Muscle layer of colon (tissue), 2 donors: Measurements from ENCODE around the gene HSPA12A.
A peak's percentile ranks its signal among the peaks of the same experiment; 100 is the strongest.

Source experiments
- H3K27ac ChIP-seq: one replicate; pipeline ENCODE4 v1.7.0; 2013; ENCODE audit warnings: low read depth, mild to moderate bottlenecking, low read length, moderate library complexity
- H3K27me3 ChIP-seq, 2 donors: one replicate each; pipeline ENCODE4 v1.7.0; 2013; ENCODE audit warnings: low read length in 2 of 2, mild to moderate bottlenecking in 2 of 2; ENCODE audit not compliant: insufficient read depth in 2 of 2, control insufficient read depth in 1 of 2
- H3K36me3 ChIP-seq: one replicate; pipeline ENCODE4 v1.7.0; 2013; ENCODE audit warnings: mild to moderate bottlenecking, low read length; ENCODE audit not compliant: insufficient read depth
- H3K4me1 ChIP-seq: one replicate; pipeline ENCODE4 v1.7.0; 2013; ENCODE audit warnings: mild to moderate bottlenecking, low read length; ENCODE audit not compliant: insufficient read depth
- H3K4me3 ChIP-seq, 2 donors: one replicate each; pipeline ENCODE4 v1.7.0; 2013; ENCODE audit warnings: low read length in 2 of 2, low read depth in 1 of 2, mild to moderate bottlenecking in 1 of 2, moderate library complexity in 1 of 2
- H3K9ac ChIP-seq: one replicate; pipeline ENCODE4 v1.7.0; 2013; ENCODE audit warnings: low read length
- H3K9me3 ChIP-seq: one replicate; pipeline ENCODE4 v1.7.0; 2013; ENCODE audit warnings: mild to moderate bottlenecking, low read length
- donor health status: abdominal sarcoma.
- donor health status: Adenocarcinoma of cecum.

Gene HSPA12A, protein sequence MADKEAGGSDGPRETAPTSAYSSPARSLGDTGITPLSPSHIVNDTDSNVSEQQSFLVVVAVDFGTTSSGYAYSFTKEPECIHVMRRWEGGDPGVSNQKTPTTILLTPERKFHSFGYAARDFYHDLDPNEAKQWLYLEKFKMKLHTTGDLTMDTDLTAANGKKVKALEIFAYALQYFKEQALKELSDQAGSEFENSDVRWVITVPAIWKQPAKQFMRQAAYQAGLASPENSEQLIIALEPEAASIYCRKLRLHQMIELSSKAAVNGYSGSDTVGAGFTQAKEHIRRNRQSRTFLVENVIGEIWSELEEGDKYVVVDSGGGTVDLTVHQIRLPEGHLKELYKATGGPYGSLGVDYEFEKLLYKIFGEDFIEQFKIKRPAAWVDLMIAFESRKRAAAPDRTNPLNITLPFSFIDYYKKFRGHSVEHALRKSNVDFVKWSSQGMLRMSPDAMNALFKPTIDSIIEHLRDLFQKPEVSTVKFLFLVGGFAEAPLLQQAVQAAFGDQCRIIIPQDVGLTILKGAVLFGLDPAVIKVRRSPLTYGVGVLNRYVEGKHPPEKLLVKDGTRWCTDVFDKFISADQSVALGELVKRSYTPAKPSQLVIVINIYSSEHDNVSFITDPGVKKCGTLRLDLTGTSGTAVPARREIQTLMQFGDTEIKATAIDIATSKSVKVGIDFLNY

DNA sequence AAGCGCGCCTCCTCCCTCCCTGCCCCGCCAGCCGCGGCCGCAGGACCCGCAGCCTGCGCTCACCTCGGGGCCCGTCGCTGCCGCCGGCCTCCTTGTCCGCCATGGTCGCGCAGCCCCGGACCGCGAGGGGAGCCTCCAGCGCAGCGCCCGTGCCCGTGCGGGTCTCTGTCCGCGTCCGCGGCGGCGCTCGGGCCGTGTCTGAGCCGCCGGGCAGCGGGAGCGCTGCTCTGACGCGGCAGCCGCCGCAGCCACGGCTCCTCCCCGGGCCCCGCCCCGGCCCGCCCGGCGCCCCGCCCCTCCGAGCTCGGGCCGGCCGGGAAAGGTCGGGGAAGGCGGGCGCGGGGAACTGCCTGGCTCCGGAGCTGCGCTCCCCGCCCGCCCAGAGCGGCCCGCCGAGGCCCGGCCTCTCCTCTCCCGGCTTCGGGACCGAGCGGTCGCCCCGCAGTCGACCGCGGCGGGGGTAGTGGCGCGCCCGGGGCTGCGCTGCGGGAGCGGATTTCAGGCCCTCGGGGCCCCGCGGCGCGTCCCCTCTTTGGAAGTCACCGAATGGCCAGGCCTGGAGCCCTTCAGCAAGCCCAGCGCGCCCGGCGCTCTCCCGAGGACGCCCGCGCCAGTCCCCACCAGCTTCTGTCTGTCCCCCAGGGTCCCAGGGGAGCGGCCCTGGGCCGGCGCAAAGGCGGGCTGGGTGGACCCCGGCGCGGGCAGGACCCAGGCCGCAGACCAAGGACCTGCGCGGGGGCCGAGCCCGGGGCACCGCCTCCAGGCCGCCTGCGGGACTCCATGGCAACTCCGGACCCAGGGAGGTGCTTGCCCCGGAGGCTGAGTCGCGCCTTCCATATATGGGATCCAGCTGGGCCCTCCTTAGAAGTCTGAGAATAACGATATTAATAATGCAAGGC is at the start of gene HSPA12A:
Gene HSPA12A (minus strand): TSS at position 200 of the 899 bp plus-strand sequence. CDS start 97 bp downstream, at position 103.
- H3K4me3 ChIP-seq, result peak within 1 kb of the TSS; percentile 77 to 96
- H3K4me1 ChIP-seq, result peaks cover 15% of the 10 kb centered on the region
- no peaks in the 10 kb centered on the region for H3K36me3 ChIP-seq
- H3K9ac ChIP-seq, result peak within 1 kb of the TSS; percentile 1
- peak within 1 kb of the TSS; percentile 92 for H3K27ac ChIP-seq
- no peaks in the 10 kb centered on the region for H3K9me3 ChIP-seq
- no peaks in the 10 kb centered on the region for H3K27me3 ChIP-seq

DNA sequence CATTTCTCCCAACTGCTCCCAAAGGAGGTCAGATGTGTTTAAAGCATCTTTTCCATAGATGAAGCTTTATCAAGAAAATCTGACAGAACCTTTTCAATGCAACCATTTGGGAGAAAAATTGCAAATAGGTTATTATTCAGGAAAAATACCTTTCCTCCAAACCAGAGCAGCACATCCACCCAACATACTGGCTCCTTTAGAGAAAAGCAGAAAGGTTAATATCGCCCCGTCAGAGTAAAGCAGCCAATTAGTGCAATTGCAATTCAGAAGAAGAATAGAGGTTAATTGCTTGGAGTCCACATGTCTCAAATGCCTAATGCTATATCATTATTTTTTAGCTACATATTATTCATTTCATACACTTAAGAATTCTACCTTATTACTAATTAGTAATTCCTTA is 48.9 kb upstream of the HSPA12A start:
- H3K27me3 ChIP-seq, result peaks cover 0 to 1% of the 10 kb centered on the region in 2 donors
- H3K9me3 ChIP-seq, result no peaks in the 10 kb centered on the region
- H3K4me3 ChIP-seq, result no peak overlapping the region
- peaks cover 5% of the 10 kb centered on the region for H3K4me1 ChIP-seq
- H3K36me3 ChIP-seq, result no peaks in the 10 kb centered on the region
- no peak overlapping the region for H3K27ac ChIP-seq
- no peak overlapping the region for H3K9ac ChIP-seq

DNA sequence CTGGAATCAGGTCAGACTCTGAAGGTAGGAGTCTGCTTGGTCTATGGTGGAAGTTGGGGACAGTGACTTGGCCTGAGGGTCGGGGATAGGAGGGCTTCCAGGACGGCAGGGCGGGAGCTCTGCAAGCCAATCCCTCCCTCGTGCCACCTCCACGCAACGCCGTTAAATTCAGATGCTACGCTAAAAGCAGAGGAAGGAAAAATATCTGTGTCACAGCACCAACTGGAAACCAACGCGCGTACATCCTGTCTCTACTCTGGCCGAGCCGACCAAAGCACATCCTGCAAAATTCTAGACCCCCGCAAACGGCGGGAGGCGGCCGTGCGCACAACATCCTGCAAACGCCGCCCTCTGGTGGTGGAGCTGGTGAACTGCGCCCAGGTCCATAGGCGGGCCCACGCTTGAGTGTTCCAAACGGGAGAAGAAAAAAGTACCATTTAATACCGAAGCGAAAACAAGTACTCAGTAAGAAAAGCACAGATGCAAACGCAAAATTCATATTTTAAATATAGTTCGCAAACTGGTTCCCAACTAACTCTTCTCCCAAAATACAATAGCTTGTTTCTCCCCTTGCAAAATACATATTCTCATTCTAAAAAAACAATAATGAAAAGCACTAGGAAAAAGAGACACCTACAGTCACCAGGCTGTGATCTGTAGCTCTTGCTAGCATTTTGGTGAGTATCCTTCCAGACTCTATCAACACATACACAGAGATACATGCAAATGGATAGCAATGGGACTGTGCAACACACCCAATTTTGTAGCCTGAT is 45.7 kb upstream of the HSPA12A start:
- Histone ChIP-seq H3K36me3 (no peaks in the 10 kb centered on the region), H3K4me1 (peaks cover 5% of the 10 kb centered on the region), H3K27ac (no peak overlapping the region), H3K9me3 (no peaks in the 10 kb centered on the region), H3K9ac (no peak overlapping the region), H3K27me3 (no peaks in the 10 kb centered on the region), H3K4me3 (peak overlapping the region; percentile 21 to 53)

DNA sequence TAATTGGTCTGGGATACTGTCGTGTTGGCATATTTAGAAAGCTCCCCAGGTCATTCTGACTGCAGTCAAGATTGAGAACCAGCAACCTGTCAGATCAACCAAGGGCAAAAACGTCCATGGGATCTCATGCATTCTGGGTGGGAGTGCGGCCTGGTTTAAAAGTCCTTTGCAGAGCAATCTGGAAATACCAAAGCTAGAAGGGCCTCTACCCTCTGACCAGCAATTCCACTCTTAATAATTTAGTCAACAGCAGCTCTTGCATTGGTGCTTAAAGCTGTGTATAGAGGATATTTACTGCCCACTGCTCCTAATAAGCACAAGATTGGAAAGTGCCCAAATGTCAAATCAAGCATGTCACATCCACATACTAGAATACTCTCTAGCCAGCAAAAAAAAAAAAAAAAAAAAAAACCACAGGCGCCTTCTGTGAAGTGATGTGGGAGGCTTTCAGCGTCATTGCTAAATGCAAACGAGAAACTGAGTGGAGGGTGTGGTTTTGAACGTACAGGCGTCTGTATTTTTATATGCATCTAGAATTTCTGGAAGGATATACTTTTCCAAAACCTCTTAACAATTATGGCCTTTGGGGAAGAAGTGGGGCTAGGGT is 44.8 kb upstream of the HSPA12A start:
- H3K36me3 ChIP-seq, result no peaks in the 10 kb centered on the region
- H3K4me3 ChIP-seq, result no peak overlapping the region
- H3K9me3 ChIP-seq, result no peaks in the 10 kb centered on the region
- no peak overlapping the region for H3K9ac ChIP-seq
- no peaks in the 10 kb centered on the region for H3K27me3 ChIP-seq
- H3K4me1 ChIP-seq, result peaks cover 5% of the 10 kb centered on the region
- H3K27ac ChIP-seq, result no peak overlapping the region

DNA sequence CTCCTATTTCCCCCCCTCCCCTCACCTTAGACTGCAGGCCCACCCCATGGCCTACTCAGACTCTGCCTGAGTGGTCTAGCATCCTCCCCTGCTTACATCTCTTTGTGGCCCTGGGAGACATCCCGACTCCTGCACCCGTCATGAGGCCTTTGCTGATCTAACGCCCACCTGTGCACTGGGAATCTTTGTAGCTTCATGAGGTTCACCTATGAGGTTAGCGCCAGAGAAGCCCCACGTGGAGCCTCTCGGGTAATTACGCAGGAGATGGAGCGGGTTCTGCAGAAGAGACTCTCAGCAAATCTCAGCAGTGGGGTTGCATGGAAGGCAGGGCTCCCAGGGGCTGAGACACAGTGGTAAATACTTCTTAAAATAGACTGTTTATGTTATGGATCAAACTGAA is 43.5 kb upstream of the HSPA12A start:
- Histone ChIP-seq H3K9ac (no peak overlapping the region), H3K4me1 (peaks cover 5% of the 10 kb centered on the region), H3K36me3 (no peaks in the 10 kb centered on the region), H3K9me3 (no peaks in the 10 kb centered on the region), H3K4me3 (no peak overlapping the region), H3K27me3 (no peaks in the 10 kb centered on the region), H3K27ac (no peak overlapping the region)

DNA sequence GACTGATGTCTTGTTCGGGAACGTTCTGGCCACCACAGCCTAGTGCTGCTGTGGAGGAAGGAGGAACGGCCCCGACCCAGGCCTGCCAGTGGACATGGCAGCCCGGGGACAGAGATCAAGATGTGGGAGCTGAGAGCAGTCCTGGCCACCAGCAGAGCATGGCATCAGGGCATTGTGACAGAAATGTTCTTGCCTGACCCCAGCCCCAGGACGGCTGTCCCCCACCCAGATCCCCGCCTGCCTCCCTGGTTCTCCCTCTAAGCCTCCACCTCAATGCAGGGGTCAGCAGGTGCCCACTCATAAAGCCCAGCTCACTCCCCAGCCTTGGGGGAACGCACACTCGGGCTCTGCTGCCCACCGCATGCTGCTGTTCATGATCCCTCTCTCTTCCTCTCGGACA is 42.9 kb upstream of the HSPA12A start:
- H3K27ac ChIP-seq, result no peak overlapping the region
- no peaks in the 10 kb centered on the region for H3K27me3 ChIP-seq
- peaks cover 5% of the 10 kb centered on the region for H3K4me1 ChIP-seq
- H3K36me3 ChIP-seq, result no peaks in the 10 kb centered on the region
- no peak overlapping the region for H3K9ac ChIP-seq
- no peak overlapping the region for H3K4me3 ChIP-seq
- no peaks in the 10 kb centered on the region for H3K9me3 ChIP-seq

DNA sequence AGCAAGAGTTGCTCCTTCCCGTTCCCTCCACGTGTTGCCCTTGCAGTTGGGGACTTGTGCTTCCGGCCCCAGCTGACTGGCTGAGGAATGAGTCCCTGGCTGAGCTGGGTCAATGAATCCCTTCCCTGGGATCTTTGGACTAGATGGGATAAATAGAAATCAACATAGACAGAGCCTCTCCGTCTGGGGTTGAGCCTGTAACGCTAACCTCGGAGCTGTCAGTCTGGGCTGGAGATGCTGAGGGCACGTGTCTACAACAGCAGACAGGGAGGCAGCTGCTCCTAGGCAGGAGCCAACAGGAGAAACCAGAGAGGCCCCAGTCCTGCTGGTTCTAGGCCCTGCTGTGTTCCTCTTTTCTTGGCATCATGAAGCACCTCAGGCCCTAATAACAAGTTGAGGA is 42.3 kb upstream of the HSPA12A start:
- Histone ChIP-seq H3K9ac (no peak overlapping the region), H3K36me3 (no peaks in the 10 kb centered on the region)

DNA sequence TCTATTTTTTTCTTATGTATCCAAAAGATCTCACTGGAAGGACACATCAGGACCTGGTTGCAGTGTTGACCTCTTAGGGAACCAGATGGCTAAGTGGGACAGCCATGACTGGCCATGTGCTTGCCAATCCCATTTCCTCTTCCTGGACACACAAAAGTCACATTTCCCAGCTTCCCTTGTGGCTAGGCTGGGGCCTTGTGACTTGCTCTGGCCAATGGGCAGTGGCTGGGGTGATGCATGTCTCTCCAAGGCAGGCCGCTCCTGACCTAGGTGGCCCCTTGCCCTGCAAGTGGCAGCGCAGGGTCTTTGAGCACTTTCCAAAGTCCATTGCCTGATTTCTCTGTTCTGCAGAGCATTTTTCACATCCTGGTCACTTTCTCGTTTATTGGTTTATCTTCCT is 41.7 kb upstream of the HSPA12A start:
- Histone ChIP-seq H3K9ac (no peak overlapping the region), H3K36me3 (no peaks in the 10 kb centered on the region), H3K4me3 (no peak overlapping the region), H3K27me3 (no peaks in the 10 kb centered on the region), H3K4me1 (peaks cover 5% of the 10 kb centered on the region), H3K9me3 (no peaks in the 10 kb centered on the region), H3K27ac (no peak overlapping the region)

More for the DNA sequence above, 42.3 kb upstream of the HSPA12A start:
- Histone ChIP-seq H3K9me3 (no peaks in the 10 kb centered on the region), H3K27ac (no peak overlapping the region), H3K27me3 (no peaks in the 10 kb centered on the region), H3K4me1 (peaks cover 5% of the 10 kb centered on the region), H3K4me3 (no peak overlapping the region)

DNA sequence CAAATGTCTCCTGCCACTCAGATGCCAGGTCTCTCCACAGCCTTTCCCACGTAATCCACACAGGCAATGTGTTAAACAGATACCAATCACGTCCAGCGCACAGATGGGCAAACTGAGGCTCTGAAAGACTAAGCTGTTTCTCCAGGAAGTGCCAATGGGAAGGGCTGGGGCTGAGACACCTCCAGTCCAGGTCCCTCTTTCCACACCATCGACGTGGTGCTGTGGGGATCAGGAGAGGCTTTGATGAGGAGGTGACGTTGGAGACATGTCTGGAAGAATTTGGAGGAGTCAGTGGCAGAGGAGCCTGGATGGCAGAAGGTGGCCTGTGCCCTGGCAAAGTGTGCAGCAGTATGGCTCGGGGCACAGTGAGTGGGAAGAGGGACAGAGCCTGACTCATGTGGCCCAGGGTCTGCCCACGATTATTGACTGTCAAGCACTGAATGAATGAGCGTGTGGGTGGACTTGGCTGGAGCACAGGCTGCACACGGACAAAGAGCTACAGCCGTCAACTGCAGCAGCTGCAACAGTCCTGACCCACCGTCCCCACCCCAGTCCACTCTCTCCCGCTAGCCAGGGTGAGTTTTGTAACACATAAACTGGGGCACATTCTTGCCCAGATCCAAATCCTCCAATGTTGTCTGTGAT is 40.8 kb upstream of the HSPA12A start:
- Histone ChIP-seq H3K27me3 (no peaks in the 10 kb centered on the region), H3K9ac (no peak overlapping the region), H3K4me1 (peaks cover 5% of the 10 kb centered on the region), H3K4me3 (no peak overlapping the region), H3K36me3 (no peaks in the 10 kb centered on the region), H3K9me3 (no peaks in the 10 kb centered on the region), H3K27ac (no peak overlapping the region)

DNA sequence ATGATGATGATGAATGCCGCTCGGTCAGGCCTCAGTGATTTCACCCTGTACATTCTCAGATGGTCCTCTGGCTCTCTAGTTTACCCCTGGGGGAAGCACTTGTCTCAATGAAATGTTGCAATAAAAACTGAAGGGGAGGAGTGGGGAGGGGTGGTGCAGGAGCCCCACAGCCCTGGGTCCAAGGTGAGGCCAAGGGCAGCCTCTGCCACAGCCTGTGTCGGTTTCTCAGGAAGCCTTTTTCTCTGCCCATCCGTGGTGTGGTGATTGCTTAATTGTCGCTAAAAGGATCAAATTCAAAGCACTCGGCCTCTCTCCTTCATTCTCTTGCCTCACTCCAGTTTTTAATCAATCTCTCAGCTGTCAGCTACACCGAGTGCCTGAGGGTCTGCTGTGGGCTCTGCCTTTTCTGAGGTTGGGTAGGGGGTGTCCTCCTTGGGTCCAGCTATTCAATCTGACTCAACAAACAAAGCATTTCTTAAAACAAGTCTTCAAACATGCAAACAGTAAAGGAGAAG is 39.1 kb upstream of the HSPA12A start:
- no peaks in the 10 kb centered on the region for H3K27me3 ChIP-seq
- H3K36me3 ChIP-seq, result no peaks in the 10 kb centered on the region
- no peaks in the 10 kb centered on the region for H3K9me3 ChIP-seq
- H3K4me1 ChIP-seq, result no peaks in the 10 kb centered on the region
- H3K4me3 ChIP-seq, result no peak overlapping the region
- H3K27ac ChIP-seq, result no peak overlapping the region
- no peak overlapping the region for H3K9ac ChIP-seq
